ENCODE results near the gene DNM2.
A peak's percentile ranks its signal among the peaks of the same experiment; 100 is the strongest.
"Not testable (repeated sequence)": the region's sequence is repeated elsewhere in the genome, so short reads cannot be mapped to it uniquely, and the experiment has no call there.

The DNM2 gene

DNA sequence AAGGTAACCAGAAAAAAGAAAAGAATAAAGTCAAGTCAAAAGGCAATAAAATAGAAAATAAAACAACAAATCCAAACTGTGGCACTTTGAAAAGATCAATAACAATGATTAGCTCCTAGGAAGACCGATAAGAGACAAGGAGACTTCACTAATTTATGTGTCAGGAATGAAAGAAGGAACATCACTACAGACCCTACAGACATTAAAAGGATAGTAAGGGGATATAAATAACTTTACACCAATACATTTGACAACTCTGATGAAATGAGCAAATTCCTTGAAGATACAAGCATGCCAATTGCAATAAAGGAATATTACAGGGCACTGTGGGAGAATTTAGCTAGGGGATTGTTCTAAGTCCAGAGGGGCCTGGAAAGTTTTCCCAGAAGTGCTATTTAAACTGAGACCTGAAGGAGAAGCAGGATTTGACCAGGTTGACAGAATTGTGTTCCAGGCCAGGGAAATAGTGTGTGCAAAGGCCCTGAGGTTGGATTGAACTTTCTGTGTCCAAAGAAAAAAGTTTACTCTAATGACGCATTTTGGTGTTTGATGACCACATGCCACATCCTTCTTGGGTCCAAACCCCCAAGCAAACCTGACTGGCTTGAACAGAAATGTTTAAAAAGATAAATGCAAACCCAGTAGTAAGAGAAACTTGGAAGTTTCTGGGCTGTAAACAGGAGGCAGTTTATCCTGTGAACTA, 128.8 kb downstream of the DNM2 start:
- DNase-seq: no peak

DNA sequence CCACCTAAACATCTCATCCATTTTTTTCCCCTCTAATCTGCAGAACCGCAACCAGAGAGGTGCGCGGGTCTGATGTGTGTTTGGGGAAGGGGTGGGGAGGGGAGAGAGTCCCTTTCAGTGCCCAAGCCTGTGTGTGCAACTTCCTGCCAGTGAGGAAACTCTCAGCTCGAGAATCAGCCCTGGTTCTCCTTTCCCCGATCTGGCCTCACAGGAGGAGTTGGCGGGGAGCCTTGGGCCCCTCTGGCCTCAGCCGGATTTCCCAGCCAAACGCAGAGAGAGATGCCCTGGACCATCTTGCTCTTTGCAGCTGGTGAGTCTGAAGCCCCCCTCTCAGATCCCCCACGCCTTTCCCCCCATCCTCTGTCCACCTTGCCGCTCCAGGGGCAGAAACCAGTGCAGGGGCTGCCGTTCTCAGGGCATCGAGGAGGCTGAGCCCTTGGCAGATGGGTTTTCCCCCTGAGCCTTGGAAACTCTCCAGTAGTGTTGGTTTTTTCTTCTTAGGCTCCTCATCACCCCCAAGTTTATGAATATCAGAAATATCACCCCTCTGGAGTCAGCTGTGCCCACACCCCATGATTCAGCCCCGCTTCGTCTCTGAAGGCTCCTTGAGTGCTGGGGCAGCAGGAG, 130.5 kb downstream of the DNM2 start, which contains the start of gene C19orf38:
C19orf38 (plus strand) TSS at position 186 of the 627 bp plus-strand sequence; CDS start at position 280, 94 bp downstream.
- no peak for DNase-seq

GRCh38 chr19:10850631-10851030, 132.8 kb downstream of the DNM2 start:
- no peak for DNase-seq

DNA sequence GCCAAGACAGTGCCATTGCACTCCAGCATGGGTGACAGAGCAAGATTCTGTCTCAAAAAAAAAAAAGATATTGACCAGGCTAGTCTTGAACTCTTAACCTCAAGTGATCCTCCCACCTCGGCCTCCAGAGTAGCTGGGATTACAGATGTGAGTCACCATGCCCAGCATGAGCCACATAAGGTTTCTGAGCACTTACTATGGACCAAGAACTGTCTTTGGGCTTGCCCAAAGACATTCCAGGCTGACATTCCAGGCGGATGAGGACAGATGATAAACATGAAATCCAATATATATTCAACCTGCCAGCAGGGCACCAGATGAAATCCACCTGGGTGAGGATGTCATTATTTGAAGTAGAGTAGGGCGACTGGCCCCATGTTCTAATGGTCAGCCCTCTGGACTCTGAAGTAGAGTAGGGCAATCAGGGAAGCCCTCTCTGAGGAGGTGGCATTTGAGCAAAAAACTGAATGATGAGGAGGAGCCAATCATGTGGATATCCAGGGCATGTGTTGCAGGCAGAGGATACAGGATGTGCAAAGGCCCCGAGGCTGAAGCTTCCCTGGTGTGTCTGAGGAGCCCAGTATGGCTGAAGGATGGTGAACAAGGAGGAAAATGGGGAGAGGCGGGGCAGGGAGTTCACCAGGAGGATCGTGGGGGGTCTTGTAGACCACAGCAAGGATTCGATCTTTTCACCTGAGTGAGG, 134.4 kb downstream of the DNM2 start:
- no peak for DNase-seq

GRCh38 chr19:10852941-10853340, 135.1 kb downstream of the DNM2 start:
- no peak for DNase-seq

GRCh38 chr19:10854350-10855089, 136.6 kb downstream of the DNM2 start:
- no peak for DNase-seq

- DNase-seq: no peak
Measured at GRCh38 chr19:10855879-10856522, 138.1 kb downstream of the DNM2 start.

DNA sequence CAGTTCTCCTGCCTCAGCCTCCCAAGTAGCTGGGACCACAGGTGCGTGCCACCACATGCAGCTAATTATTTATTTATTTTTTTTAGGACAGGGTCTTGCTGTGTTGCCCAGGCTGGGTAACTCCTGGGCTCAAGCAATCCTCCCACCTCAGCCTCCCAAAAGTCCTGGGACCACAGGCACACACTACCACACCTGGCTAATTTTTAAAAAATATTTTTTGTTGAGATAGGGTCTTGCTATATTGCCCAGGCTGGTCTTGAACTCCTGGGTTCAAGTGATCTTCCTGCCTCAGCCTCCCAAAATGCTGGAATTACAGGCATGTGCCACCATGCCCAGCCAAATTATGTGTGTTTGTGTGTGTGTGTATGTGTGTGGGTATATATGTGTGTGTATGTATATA, 139.0 kb downstream of the DNM2 start:
- DNase-seq: not testable (repeated sequence)

DNA sequence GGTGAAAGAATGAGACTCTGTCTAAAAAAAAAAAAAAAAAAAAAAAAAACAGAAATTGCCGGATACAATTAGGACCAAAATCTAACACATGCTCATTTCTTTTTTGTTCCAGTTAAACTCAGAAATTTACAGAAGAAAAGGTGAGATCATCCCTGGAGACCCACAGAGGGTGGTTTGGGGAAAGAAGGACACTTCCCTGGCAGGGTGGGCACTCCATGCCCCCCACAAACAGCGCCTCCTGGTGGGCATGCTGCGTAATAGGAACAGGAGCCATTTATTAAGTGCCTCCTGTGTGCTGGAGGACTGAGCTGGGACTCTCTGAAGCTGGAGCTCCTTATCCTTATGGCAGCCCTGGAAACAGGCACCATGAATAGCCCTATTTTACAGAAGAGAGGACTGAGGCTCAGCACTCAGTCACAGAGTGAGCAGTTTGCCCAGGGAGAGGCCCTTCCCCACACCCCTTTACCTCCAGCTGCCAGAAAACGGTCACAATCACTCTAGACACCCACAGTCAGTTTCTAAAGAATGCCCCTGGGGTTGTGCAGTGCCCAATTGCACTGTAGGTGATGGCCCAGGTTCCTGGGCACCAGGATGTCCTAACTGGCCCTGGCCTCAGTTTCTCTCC, 140.4 kb downstream of the DNM2 start:
- DNase-seq: no peak

- no peak for DNase-seq
Measured at GRCh38 chr19:10861103-10861651, 143.3 kb downstream of the DNM2 start.

- no peak for DNase-seq
Measured at GRCh38 chr19:10862561-10863106, 144.8 kb downstream of the DNM2 start.

GRCh38 chr19:10863107-10863717, 145.3 kb downstream of the DNM2 start:
- DNase-seq: no peak

DNA sequence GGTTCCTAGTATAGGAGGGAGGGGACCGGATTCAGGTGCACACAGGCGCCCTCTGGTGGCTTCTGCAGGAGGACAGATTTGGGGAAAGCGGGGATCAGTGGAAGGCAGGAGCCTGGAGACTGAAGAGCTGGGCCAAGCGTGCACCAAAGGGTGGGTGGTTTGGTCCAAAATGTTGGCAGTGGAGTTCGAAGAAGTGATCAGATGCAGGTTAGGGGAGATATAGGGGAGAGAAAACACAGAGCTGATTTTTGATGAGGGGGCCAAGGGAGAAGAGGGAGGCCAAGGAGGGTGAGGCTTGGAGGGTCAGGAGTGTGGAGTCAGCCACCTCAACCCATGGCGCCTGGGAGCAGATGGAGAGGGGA, 146.6 kb downstream of the DNM2 start:
- no peak for DNase-seq

DNA sequence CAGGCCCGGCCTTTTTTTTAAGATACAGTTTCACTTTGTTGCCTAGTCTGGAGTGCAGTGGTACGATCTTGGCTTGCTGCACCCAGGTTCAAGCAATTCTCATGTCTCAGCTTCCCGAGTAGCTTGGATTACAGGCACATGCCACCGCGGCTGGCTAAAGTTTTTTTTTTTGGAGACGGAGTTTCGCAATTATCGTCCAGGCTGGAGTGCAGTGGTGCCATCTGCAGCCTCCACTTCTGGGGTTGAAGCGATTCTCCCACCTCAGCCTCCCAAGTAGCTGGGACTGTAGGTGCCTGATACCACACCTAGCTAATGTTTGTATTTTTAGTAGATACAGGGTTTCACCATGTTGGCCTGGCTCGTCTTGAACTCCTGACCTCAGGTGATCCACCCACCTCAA, 148.6 kb downstream of the DNM2 start:
- DNase-seq: no peak

GRCh38 chr19:10868872-10869547, 151.1 kb downstream of the DNM2 start:
- DNase-seq: no peak

DNA sequence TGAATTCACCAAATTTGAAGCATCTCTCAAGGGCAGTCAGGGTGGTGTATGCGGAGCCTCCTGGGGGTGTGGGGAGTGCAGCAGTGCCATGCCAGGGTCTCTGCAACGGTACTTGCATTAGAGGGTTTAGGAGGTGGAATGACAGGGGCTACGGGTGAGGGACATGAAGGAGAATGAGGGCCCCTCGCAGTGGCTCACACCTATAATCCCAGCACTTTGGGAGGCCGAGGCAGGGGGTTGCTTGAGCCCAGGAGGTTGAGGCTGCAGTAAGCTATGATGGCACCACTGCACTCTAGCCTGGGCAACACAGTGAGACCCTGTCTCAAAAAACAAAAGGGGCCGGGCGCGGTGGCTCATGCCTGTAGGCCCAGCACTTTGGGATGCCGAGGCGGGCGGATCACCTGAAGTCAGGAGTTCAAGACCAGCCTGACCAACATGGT, 152.0 kb downstream of the DNM2 start:
- not testable (repeated sequence) for DNase-seq

DNA sequence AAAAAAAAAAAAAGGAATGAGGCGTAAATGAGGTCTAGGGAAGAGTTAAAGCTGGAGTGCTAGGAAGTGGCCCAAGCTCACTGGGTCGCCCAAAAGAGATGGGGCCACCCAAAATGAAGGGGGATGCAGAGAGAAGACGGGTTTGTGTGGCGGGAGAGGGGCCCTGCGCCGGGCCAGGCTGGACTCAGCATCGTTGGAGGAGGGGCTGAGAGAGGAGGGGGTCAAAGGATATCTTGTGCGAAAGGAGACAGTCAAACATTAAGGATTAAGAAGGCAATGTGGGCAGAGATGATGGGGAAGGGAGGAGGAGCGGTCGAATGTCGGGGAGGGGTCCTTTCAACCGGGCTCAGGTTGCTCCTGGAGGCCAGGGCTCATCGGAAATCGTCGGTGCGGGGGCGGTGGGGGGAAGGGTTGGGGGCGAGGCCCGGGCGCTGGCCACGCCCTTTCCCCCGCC, 152.6 kb downstream of the DNM2 start:
- no peak for DNase-seq

DNA sequence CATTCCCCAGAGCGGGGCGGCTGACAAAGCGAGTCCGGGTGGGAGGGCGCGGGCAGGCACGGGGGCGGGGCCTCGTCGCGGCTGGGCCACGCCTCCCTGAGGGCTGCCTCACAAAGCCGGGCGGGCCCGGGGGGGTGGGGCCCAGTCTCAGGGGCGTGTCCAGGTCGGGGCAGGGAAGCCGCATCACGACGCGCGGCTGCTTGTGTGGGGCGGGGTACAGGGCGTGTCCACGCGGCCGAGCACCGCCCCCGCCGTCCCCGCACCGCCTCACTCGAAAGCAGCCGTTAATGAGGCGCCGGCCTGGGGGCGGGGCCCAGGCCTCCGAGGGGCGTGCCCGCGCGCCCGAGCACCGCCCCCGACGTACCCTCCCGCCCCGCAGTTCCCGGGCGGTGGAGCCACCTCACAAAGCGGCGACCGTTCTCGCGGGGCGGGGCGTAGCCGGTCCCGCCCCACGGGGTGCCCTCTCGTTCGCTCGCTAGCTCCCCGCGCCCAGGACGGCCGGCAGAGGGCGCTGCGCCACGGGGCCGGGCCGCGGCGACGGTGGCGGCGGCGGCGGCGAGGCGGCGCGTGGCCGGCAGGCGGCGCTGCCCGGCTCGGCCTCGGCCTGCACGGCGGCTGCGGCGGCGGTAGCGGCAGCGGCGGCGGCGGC, 153.2 kb downstream of the DNM2 start, which contains the start of gene CARM1:
CARM1 (plus strand) TSS at position 599 of the 649 bp plus-strand sequence. CDS start 150 bp downstream, outside the sequence.
- DNase-seq: peak; percentile 54

GRCh38 chr19:10871711-10872545, 154.0 kb downstream of the DNM2 start:
- no peak for DNase-seq

All from SIG-M5 (cell line).